Measurements from ENCODE around the gene GGA1. TPM values are rescaled to one million over a fixed set of nuclear protein-coding genes. Genes with fewer than 3 reads are reported as not detected.
"Not testable (repeated sequence)": the region's sequence is repeated elsewhere in the genome, so short reads cannot be mapped to it uniquely, and the experiment has no call there.

GGA1 gene
- total RNA-seq, 3 donors from 2014 or later, result 70.4 to 79.0 (median 74.3) TPM

- Histone ChIP-seq H3K4me3 (no peak overlapping the region), H3K9me3 (no peaks in the 10 kb centered on the region), H3K36me3 (ENCODE audit: low read depth) (no peaks in the 10 kb centered on the region), H3K4me1 (ENCODE audit: low read depth) (peaks cover 14% of the 10 kb centered on the region)
- intact Hi-C loops (cut with DNase I, micrococcal nuclease), result loop anchor here in 1 of 2 donors (10.0 kb wide), 1 partner anchor 57 kb away; no protein-coding TSS in a partner anchor
- DNase-seq, result no peak
- TF ChIP-seq CTCF (IDR thresholded peaks at IDR 0.05), result no peak
- no peak for ATAC-seq
Measured at GRCh38 chr22:37591823-37592404, 16.7 kb upstream of the GGA1 start.

- H3K36me3 ChIP-seq (ENCODE audit: low read depth), result no peaks in the 10 kb centered on the region
- no peak for ATAC-seq
- H3K9me3 ChIP-seq, result no peaks in the 10 kb centered on the region
- H3K4me3 ChIP-seq, result no peak overlapping the region
- no peak for TF ChIP-seq CTCF (IDR thresholded peaks at IDR 0.05)
- intact Hi-C loops (cut with DNase I, micrococcal nuclease), result loop anchor here in 1 of 2 donors (10.0 kb wide), 1 partner anchor 59 kb away; no protein-coding TSS in a partner anchor
- peaks cover 5% of the 10 kb centered on the region for H3K4me1 ChIP-seq (ENCODE audit: low read depth)
- DNase-seq, result no peak
Measured at GRCh38 chr22:37594237-37594636, 14.4 kb upstream of the GGA1 start.

GRCh38 chr22:37599153-37599552 is 9.5 kb upstream of the GGA1 start:
- no peaks in the 10 kb centered on the region for H3K36me3 ChIP-seq (ENCODE audit: low read depth)
- intact Hi-C loops (cut with DNase I, micrococcal nuclease), result loop anchor here in 1 of 2 donors (10.0 kb wide), 1 partner anchor 64 kb away; no protein-coding TSS in a partner anchor
- H3K9me3 ChIP-seq, result no peaks in the 10 kb centered on the region
- ATAC-seq (peak; percentile 76), DNase-seq (peak in 2 of 3 donors; percentile 70 to 94)
- TF ChIP-seq CTCF (IDR thresholded peaks at IDR 0.05), result no peak
- peaks cover 17% of the 10 kb centered on the region for H3K4me1 ChIP-seq (ENCODE audit: low read depth)
- H3K4me3 ChIP-seq, result no peak overlapping the region

- Histone ChIP-seq H3K4me1 (ENCODE audit: low read depth) (peaks cover 21% of the 10 kb centered on the region), H3K4me3 (no peak overlapping the region), H3K36me3 (ENCODE audit: low read depth) (no peaks in the 10 kb centered on the region), H3K9me3 (no peaks in the 10 kb centered on the region)
- DNase-seq, result peak in 1 of 3 donors; percentile 48
- no peak for TF ChIP-seq CTCF (IDR thresholded peaks at IDR 0.05)
- intact Hi-C loops (cut with DNase I, micrococcal nuclease), result no loop called here
- ATAC-seq, result peak; percentile 52
Measured at GRCh38 chr22:37601203-37601539, 7.5 kb upstream of the GGA1 start.

- DNase-seq (peak in 2 of 3 donors; percentile 56 to 78), ATAC-seq (peak; percentile 90)
- no peaks in the 10 kb centered on the region for H3K36me3 ChIP-seq (ENCODE audit: low read depth)
- H3K4me1 ChIP-seq (ENCODE audit: low read depth), result peaks cover 27% of the 10 kb centered on the region
- TF ChIP-seq CTCF (IDR thresholded peaks at IDR 0.05), result no peak
- no peak overlapping the region for H3K4me3 ChIP-seq
- H3K9me3 ChIP-seq, result no peaks in the 10 kb centered on the region
- intact Hi-C loops (cut with DNase I, micrococcal nuclease), result no loop called here
Measured at GRCh38 chr22:37601540-37602442, 6.8 kb upstream of the GGA1 start.

GRCh38 chr22:37602546-37603277 is 5.9 kb upstream of the GGA1 start:
- H3K4me3 ChIP-seq; H3K9me3 ChIP-seq; intact Hi-C loops (cut with DNase I, micrococcal nuclease); H3K36me3 ChIP-seq (ENCODE audit: low read depth); DNase-seq; ATAC-seq: not testable (repeated sequence)
- peaks cover 36% of the 10 kb centered on the region for H3K4me1 ChIP-seq (ENCODE audit: low read depth)
